Stimulated activated CD8-positive, alpha-beta memory T cell treated with anti-CD3 and anti-CD28 coated beads, Interleukin-7, amount 100 ng/mL, for 1 hour (primary cell): Measurements from ENCODE around the gene BHLHE23.
A peak's percentile ranks its signal among the peaks of the same experiment; 100 is the strongest.

ENCODE experiments used
- DNase-seq, 2 donors: peaks; one replicate each; pipeline ENCODE4 v3.0.0-alpha.2; 2020; ENCODE audit warnings: low read depth in 2 of 2

The BHLHE23 gene

GRCh38 chr20:62991196-62991807, 15.5 kb downstream of the BHLHE23 start:
- DNase-seq, result no peak

GRCh38 chr20:62990306-62990825, 16.4 kb downstream of the BHLHE23 start:
- no peak for DNase-seq

GRCh38 chr20:62989201-62989601, 17.6 kb downstream of the BHLHE23 start:
- no peak for DNase-seq

- DNase-seq, result no peak
These were observed 19.6 kb downstream of the BHLHE23 start for GRCh38 chr20:62987114-62987513.

- DNase-seq, result no peak
These were observed 20.4 kb downstream of the BHLHE23 start for GRCh38 chr20:62986257-62986800.

GRCh38 chr20:62985444-62985778, 21.4 kb downstream of the BHLHE23 start:
- no peak for DNase-seq

GRCh38 chr20:62984666-62985443, 21.9 kb downstream of the BHLHE23 start:
- no peak for DNase-seq

- DNase-seq, result no peak
These were observed 23.6 kb downstream of the BHLHE23 start for GRCh38 chr20:62983210-62983609.

- DNase-seq, result no peak
These were observed 24.4 kb downstream of the BHLHE23 start for GRCh38 chr20:62982124-62983075.

- no peak for DNase-seq
These were observed 25.8 kb downstream of the BHLHE23 start for GRCh38 chr20:62980970-62981369.

GRCh38 chr20:62980380-62980960, 26.3 kb downstream of the BHLHE23 start:
- DNase-seq, result no peak

- no peak for DNase-seq
These were observed 26.8 kb downstream of the BHLHE23 start for GRCh38 chr20:62979876-62980373.

GRCh38 chr20:62979310-62979709, 27.5 kb downstream of the BHLHE23 start:
- DNase-seq, result no peak

GRCh38 chr20:62978561-62978943, 28.2 kb downstream of the BHLHE23 start:
- DNase-seq, result no peak

- peak; percentile 43 to 64 for DNase-seq
These were observed 28.9 kb downstream of the BHLHE23 start for GRCh38 chr20:62977613-62978560.

- no peak for DNase-seq
These were observed 29.9 kb downstream of the BHLHE23 start for GRCh38 chr20:62976886-62977285.

GRCh38 chr20:62975812-62976508, 30.8 kb downstream of the BHLHE23 start:
- DNase-seq, result no peak

- no peak for DNase-seq
These were observed 31.5 kb downstream of the BHLHE23 start for GRCh38 chr20:62975251-62975760.
